ENCODE results near the gene RBBP9.
"Not testable (repeated sequence)": the region's sequence is repeated elsewhere in the genome, so short reads cannot be mapped to it uniquely, and the experiment has no call there.

Gene RBBP9

DNA sequence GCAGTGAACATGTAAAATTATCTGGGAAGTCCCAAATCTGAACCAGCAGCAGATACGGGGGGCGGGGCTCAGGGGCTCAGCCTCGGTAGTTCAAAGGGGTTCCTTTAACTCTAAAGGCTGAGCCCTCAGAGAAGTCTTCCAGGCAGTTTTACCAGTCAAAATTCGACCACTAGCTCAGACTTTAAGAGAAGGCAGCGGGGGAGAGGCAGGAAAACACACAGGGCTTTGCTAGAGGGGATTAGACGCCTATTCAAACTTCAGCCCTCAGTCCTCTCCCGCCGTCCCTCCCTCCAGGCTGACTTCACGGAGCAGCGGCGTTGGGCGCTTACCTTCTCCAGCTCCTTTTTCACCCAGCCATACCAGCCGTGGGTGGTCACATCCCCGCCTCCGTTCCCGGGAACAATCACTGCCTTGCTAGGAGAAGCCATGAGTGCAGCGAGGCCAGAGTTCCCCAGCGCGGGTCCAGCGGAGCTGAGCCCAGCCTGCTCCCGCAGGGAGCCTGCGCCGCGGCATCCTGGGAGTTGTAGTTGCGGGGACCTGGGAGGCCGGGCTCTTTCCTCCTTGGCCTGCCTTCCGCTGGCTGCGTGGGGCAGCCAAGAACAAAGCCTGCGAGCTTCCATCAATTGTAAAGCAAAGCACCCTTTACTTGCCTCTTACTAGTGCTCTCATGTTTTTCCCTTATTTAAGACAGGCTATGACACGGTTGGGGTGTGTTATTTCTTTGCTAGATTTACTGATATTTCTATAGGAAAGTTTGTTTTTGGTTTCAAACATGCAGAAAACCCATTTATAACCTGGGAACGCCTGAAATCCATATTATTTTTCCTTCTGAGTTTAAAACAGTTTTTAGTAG lies at the start of gene RBBP9:
TSS of gene RBBP9 (minus strand) at position 486 of the 853 bp plus-strand sequence. CDS start at position 428, 58 bp downstream.
- peak; percentile 95 for DNase-seq (ENCODE audit: low spot score)

- no peak for DNase-seq (ENCODE audit: low spot score)
These were observed 48.5 kb upstream of the RBBP9 start for GRCh38 chr20:18545566-18545965.

DNA sequence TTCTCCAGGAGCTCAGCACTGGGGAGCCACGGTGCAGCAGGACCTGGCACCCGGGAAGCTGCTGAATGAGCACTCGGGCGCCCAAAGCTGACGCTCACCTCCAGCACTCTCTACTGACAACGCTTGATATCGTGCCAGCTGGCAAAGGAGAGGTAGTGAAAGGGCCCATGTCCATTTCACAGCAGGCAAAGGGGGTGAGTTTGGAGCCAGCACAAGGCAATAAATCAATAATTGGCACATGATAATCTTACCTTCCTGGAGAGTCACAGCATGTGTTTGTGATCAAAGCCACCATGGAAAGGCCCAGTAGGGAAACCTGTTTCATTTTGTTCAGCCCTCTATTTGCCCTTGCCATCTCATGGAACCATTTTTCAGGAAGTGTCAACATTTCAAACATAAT lies 46.9 kb upstream of the RBBP9 start:
- DNase-seq (ENCODE audit: low spot score), result peak; percentile 3

DNA sequence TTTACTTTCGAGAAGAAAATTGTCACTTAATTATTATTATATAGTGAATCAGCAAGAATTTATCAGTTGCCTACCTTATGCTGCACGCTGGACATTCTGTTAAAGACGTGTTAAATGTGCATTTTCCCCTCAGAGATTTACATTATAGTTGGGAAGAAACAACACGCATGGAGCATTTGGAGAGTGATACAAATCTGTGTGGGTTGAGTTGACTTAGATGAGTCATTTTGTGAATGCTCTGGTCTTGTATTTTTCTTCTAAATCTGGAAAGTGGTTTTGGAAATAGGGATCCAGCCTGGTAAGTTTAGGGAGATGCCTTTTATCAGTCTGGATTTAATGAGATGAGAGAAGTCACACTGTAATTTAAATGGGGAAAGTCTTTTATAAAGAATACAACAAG lies 46.2 kb upstream of the RBBP9 start:
- peak; percentile 3 for DNase-seq (ENCODE audit: low spot score)

- DNase-seq (ENCODE audit: low spot score), result peak; percentile 3
These were observed 44.7 kb upstream of the RBBP9 start for GRCh38 chr20:18541741-18542140.

- DNase-seq (ENCODE audit: low spot score), result no peak
These were observed 40.6 kb upstream of the RBBP9 start for GRCh38 chr20:18537651-18538050.

DNA sequence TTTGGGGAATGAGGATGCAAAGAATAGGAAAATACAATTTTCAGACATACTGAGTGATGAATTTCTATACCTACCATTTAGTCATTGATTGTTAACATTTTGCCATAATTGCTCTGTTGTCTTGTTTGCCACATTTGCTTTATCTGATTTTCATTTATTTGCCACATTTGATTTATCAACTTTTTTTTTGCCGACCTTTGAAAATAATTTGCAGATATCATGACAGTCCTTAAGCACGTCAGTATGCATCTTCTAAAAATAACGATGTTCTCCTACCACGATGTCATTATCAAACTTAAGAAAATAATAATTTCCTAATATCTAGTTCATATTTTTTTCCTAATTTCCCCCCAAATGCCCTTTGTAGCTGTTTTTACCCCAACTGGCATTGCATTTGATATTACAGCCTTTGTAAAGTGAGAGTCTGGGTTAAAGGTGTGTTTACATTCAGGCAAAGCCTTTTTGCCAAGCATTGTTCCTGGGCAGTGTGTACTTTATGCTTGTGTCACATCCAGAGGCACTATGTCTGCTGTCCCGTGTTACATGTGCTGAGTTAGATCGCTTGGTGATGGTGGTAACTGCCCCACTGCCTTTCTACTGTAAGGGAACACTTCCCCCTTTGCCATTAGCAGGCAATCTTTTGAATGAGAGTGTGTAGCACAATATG lies 37.1 kb upstream of the RBBP9 start:
- DNase-seq (ENCODE audit: low spot score), result no peak

GRCh38 chr20:18533491-18533890 lies 36.5 kb upstream of the RBBP9 start:
- no peak for DNase-seq (ENCODE audit: low spot score)

GRCh38 chr20:18532626-18533025 lies 35.6 kb upstream of the RBBP9 start:
- no peak for DNase-seq (ENCODE audit: low spot score)

DNA sequence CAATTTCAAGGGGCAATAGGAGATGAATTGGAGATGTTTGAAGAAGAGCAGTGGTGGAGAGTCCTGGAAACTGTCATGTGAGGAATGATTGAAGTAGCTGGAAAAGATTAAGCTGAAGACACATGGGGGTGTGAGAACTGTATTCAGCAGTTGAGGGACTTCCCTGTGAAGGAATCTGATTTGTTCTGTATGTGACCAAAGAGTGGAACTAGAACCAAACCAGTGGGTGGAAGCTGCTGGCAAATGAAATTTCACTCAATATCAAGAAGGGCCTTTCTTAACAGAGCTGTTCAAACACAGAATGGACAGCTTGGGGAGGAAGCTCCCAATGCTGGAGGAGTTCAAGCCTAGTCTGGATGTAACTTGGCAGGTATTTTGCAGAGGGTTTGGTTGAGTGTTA lies 32.0 kb upstream of the RBBP9 start:
- DNase-seq (ENCODE audit: low spot score), result no peak

- DNase-seq (ENCODE audit: low spot score), result peak; percentile 75
These were observed 30.8 kb upstream of the RBBP9 start for GRCh38 chr20:18527836-18528235.

DNA sequence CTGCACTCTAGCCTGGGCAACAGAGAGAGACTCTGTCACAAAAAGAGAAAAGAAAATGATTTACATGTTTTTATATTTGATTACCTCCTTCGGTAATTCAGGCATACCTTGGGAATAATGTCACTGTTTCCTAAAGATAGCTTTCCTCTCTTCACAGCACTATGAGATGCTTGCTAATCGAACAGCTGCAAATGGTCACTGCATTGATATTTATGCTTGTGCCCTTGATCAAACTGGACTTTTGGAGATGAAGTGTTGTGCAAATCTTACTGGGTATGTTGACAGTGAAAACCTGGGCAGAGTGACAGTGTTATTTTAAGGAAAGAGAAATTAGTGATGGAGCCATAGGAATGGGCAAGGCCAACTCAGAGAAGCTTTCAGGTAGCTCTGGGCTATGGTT lies 30.3 kb upstream of the RBBP9 start:
- DNase-seq (ENCODE audit: low spot score), result no peak

GRCh38 chr20:18526761-18527160 lies 29.7 kb upstream of the RBBP9 start:
- DNase-seq (ENCODE audit: low spot score), result not testable (repeated sequence)

- DNase-seq (ENCODE audit: low spot score), result peak; percentile 73
These were observed 27.6 kb upstream of the RBBP9 start for GRCh38 chr20:18524646-18525045.

DNA sequence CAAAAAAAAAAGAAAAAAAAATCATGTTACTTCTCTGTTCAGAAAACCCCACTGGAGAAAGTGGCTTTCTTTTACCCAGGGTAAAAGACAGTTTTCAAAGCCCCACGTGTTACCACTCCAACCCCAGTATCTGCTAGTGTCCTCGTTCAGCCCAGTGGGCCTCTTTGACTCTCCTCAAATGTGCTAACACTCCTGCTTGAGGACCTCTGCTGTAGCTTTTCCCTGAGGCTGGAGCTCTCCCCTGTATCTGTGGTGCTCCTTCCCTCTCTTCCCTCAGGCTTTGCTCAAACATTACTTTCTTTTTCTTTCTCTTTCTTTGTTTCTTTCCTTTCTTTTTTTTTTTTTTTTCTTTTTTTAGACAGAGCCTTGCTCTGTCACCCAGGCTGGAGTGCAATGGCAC lies 26.0 kb upstream of the RBBP9 start:
- DNase-seq (ENCODE audit: low spot score), result no peak

DNA sequence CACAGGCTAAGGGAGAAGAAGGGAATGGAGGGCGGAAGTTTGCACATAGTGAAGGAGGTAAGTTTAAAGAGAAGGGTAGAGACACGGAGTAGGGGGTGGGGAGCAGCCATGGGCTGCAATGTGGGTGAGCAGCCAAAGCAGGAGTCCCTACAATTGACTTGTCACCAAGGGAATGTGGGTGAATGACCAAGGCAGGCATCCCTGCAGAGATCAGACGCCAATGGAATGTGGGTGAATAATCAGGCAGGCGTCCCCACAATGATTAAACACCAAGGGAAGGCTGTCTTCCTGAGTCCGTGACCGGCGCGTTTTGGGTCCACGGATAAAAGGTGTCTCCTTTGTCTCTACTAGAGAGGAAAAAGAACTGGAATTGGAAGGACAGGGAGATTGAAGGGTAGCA lies 25.0 kb upstream of the RBBP9 start:
- not testable (repeated sequence) for DNase-seq (ENCODE audit: low spot score)

GRCh38 chr20:18515973-18516372 lies 18.9 kb upstream of the RBBP9 start:
- DNase-seq (ENCODE audit: low spot score), result no peak

DNA sequence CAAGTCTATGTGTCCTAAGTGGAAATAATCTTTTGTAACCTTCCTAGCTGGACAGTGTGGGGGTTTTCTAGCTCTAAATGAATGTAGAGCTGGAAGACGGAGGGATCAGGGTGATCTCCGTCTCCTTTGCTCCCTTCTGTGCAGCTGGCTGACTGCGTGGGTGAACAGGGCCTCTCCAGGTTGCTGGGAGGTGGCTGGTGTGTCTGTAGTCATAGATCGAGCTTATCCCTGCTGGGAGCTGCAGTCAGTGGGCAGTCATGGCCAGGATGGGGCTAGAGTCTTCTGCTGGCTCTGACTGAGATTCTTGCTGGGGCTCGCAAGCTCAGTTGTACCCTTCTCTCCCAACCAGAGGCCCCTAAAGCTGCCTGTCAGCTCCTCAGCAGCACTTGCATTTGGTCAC lies 17.1 kb upstream of the RBBP9 start:
- no peak for DNase-seq (ENCODE audit: low spot score)

DNA sequence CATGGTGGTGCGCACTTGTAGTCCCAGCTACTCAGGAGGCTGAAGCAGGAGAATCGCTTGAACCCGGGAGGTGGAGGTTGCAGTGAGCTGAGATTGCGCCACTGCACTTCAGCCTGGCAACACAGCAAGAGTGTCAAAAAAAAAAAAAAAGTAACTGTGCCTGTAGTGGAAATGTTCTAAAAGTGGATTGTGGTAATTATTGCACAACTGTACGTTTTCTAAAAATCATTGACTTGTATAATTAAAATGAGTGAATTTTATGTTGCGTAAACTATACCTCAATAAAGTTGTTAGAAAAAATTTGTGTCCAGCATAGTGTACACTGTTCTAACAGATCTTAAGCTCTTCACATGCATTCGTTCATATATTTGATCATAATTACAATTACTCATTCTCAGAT lies 16.2 kb upstream of the RBBP9 start:
- DNase-seq (ENCODE audit: low spot score), result no peak

DNA sequence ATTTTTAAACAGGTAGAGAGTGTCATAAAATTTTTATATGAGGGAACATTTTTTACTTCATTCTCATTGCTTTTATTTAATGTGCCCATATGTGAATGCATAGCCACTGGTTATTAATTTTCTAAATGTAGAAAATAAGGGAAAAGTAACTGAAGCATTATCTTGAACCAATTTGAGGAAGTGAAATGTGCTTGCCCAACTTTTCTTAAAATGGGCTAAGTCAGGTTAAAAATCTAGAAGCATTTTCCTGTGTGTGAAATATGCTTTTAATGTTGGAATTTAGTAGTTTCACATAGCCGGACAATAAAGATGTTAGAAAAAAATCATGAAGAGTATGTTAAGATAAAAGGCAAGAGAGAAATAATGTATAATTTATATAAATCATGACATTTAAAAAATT lies 14.5 kb upstream of the RBBP9 start:
- no peak for DNase-seq (ENCODE audit: low spot score)

- peak; percentile 96 for DNase-seq (ENCODE audit: low spot score)
These were observed 10.5 kb upstream of the RBBP9 start, which contains the start of gene SEC23B for GRCh38 chr20:18507218-18508191. Gene SEC23B, plus strand, starts transcription at chr20:18507940. Its CDS starts 2,896 bp downstream, at chr20:18510836.

GRCh38 chr20:18506744-18507143 lies 9.7 kb upstream of the RBBP9 start:
- no peak for DNase-seq (ENCODE audit: low spot score)
